PC-3 (cell line): ENCODE results near the gene TNRC18.

ENCODE experiments used
- EZH2 ChIP-seq: fragments of 300-600 bp; sonication (generic); IDR thresholded peaks from one replicate; pipeline ENCODE4 v1.6.1; 2017; ENCODE audit warnings: antibody characterized with exemption, mild to moderate bottlenecking, low read length; ENCODE audit not compliant: unreplicated experiment
- EZH2phosphoT487 ChIP-seq: fragments of 300-600 bp; sonication (generic); IDR thresholded peaks from 2 replicates; pipeline ENCODE4 v1.6.1; 2018; ENCODE audit warnings: mild to moderate bottlenecking, antibody characterized with exemption, low read length, borderline replicate concordance
- TF ChIP-seq, protein P1 (sequence below): fragments of 300-600 bp; sonication (generic); conservative IDR thresholded peaks from 2 replicates; pipeline ENCODE4 v1.5.1; 2017; ENCODE audit warnings: antibody characterized with exemption, low read depth, mild to moderate bottlenecking, low read length

- TF ChIP-seq, protein P1, sequence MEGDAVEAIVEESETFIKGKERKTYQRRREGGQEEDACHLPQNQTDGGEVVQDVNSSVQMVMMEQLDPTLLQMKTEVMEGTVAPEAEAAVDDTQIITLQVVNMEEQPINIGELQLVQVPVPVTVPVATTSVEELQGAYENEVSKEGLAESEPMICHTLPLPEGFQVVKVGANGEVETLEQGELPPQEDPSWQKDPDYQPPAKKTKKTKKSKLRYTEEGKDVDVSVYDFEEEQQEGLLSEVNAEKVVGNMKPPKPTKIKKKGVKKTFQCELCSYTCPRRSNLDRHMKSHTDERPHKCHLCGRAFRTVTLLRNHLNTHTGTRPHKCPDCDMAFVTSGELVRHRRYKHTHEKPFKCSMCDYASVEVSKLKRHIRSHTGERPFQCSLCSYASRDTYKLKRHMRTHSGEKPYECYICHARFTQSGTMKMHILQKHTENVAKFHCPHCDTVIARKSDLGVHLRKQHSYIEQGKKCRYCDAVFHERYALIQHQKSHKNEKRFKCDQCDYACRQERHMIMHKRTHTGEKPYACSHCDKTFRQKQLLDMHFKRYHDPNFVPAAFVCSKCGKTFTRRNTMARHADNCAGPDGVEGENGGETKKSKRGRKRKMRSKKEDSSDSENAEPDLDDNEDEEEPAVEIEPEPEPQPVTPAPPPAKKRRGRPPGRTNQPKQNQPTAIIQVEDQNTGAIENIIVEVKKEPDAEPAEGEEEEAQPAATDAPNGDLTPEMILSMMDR, result no peak
- no peak for TF ChIP-seq EZH2phosphoT487
- no peak for TF ChIP-seq EZH2
Measured at GRCh38 chr7:5451391-5451790, 27.8 kb upstream of the TNRC18 start.
